Measurements from ENCODE around the gene C5orf22. TPM values are rescaled to one million over a fixed set of nuclear protein-coding genes. Genes with fewer than 3 reads are reported as not detected.

Gene C5orf22
- total RNA-seq (2016; rRNA removed; fragmentation: Illumina TruSeq; extraction: Trizol) = 21.5 and 34.6 TPM in 2 replicates
- total RNA-seq (2016; cell fraction: cytosol; rRNA removed; fragmentation: Illumina TruSeq; extraction: Trizol; ENCODE audit: low read depth) = 2.1 and 3.1 TPM in 2 replicates
- total RNA-seq (2016; cell fraction: insoluble cytoplasmic fraction; rRNA removed; fragmentation: Illumina TruSeq; extraction: Trizol) = 18.0 and 40.1 TPM in 2 replicates
- 10.5 and 10.9 TPM in 2 replicates for total RNA-seq (2016; cell fraction: membrane; rRNA removed; fragmentation: Illumina TruSeq; extraction: Trizol)
- total RNA-seq (2016; cell fraction: nucleus; rRNA removed; fragmentation: Illumina TruSeq; extraction: Trizol) = 24.8 and 25.7 TPM in 2 replicates
- polyA plus RNA-seq (2011; rRNA removed) = 11.2 and 14.0 TPM in 2 replicates
- polyA plus RNA-seq (2011; cell fraction: cytosol; rRNA removed) = 8.2 and 9.0 TPM in 2 replicates
- 4.3 and 7.3 TPM in 2 replicates for polyA plus RNA-seq (2011; cell fraction: nucleus; rRNA removed)
- 8.5 and 10.0 TPM in 2 replicates for polyA plus RNA-seq (2012)
- 2.0 TPM in 2 replicates for polyA plus RNA-seq (2016; cell fraction: cytosol; fragmentation: Illumina TruSeq; extraction: Trizol; ENCODE audit: low read depth)
- 29.8 and 31.5 TPM in 2 replicates for polyA plus RNA-seq (2016; cell fraction: insoluble cytoplasmic fraction; fragmentation: Illumina TruSeq; extraction: Trizol; ENCODE audit: low read depth)
- polyA plus RNA-seq (2016; cell fraction: membrane; fragmentation: Illumina TruSeq; extraction: Trizol; ENCODE audit: low read depth) = 6.6 and 7.0 TPM in 2 replicates
- 16.1 and 17.7 TPM in 2 replicates for polyA plus RNA-seq (2016; cell fraction: nucleus; fragmentation: Illumina TruSeq; extraction: Trizol; ENCODE audit: insufficient read depth, low read depth)
- polyA minus RNA-seq (2011; rRNA and poly(A)+ RNA removed; ENCODE audit: low replicate concordance) = 21.2 and 57.6 TPM in 2 replicates
- 10.0 and 11.9 TPM in 2 replicates for polyA minus RNA-seq (2011; cell fraction: cytosol; rRNA and poly(A)+ RNA removed)
- 16.5 and 19.3 TPM in 2 replicates for polyA minus RNA-seq (2011; cell fraction: nucleus; rRNA and poly(A)+ RNA removed)
- percentile 77 among the genes with signal in this experiment for Bru-seq, nascent RNA
- BruChase-seq, experiment 1, labeled RNA remaining after a 6-hour chase = percentile 80 among the genes with signal in this experiment
- percentile 79 among the genes with signal in this experiment for BruChase-seq, experiment 2, labeled RNA remaining after a 2-hour chase
- long read RNA-seq, experiment 1, transcript C5orf22-201 (9 exons, 3,612 nt) = major isoform, 6 of 9 reads
- long read RNA-seq, experiment 1, partial matches to known transcripts = 1 of 9 reads
- long read RNA-seq, experiment 1, other reads (novel, unspliced or antisense) = 2 of 9 reads
- long read RNA-seq, experiment 2, partial matches to known transcripts = 10 of 11 reads
- long read RNA-seq, experiment 2, other reads (novel, unspliced or antisense) = 0 of 11 reads

GRCh38 chr5:31531888-31532547 is at the start of gene C5orf22, which contains the start of gene DROSHA:
TSS of gene C5orf22 (plus strand) at chr5:31532301. CDS start at chr5:31532393, 92 bp downstream.
TSS of gene DROSHA (minus strand) at chr5:31532093. CDS start at chr5:31529059, 3,034 bp downstream.
- FAIRE-seq (peak; percentile 4), DNase-seq (ENCODE audit: low spot score) (peak; percentile 93), ATAC-seq (peak; percentile 93)
- Histone ChIP-seq H3K36me3 (replicated peaks in 1 of 2; ENCODE audit: control insufficient read depth in 1 of 2, insufficient read depth in 2 of 2, low read length in 2 of 2) (peaks cover 8 to 20% of the 10 kb centered on the region in 2 experiments), H3K9me3 (ENCODE audit: low read length) (no peaks in the 10 kb centered on the region), H3K27me3 (ENCODE audit: control insufficient read depth in 1 of 2, insufficient read depth in 2 of 2, low read length in 2 of 2) (no peaks in the 10 kb centered on the region; a peak in 1 of 5 replicates), H4K20me1 (ENCODE audit: insufficient read depth, low read length) (no peaks in the 10 kb centered on the region), H3K27ac (ENCODE audit: extremely low read length, insufficient read depth, low read length) (peak within 1 kb of the TSS; percentile 85), H3K79me2 (ENCODE audit: insufficient read depth, low read length) (peaks cover 25% of the 10 kb centered on the region), H3K4me3 (replicated peaks in 1 of 3; ENCODE audit: insufficient read depth in 1 of 3, low read depth in 2 of 3, low read length in 3 of 3) (peak within 1 kb of the TSS; percentile 63 to 82 (median 81)), H3K9ac (ENCODE audit: insufficient read depth, low read depth, low read length) (peak within 1 kb of the TSS; percentile 90), H2AFZ (ENCODE audit: low read length) (peak within 1 kb of the TSS; percentile 95), H3K4me1 (ENCODE audit: insufficient read depth, low read length) (peaks cover 36% of the 10 kb centered on the region), H3K4me2 (ENCODE audit: low read depth, low read length) (peak within 1 kb of the TSS; percentile 84)
- CTCF ChIA-PET (ENCODE audit: low intra/inter-chr PET ratio, low total read pairs) = no interaction called here
- intact Hi-C loops (cut with micrococcal nuclease; ENCODE audit: unreplicated experiment) = no loop called here
- POLR2A ChIA-PET = interaction anchor here (0.6 to 1.3 kb wide), 5 partner anchors 9 to 34 kb away, joined by 3 read pairs; no protein-coding TSS in a partner anchor
- 0% methylated on average over 41 of the region's 52 CpGs for WGBS (ENCODE audit: low lambda C conversion rate)
- in situ Hi-C loops (cut with HindIII; ENCODE audit: extremely low pct_ligation_motif_present, low pct_unique_long_range_greater_than_20kb) = no loop called here
- no TSS peak for BruUV-seq (replicated peaks)
- TF ChIP-seq TOPORS (CRISPR knock-in tag; IDR thresholded peaks at IDR 0.05) (peak; percentile 35; the same call in 1 of the 2 replicates), NFIC (IDR thresholded peaks at IDR 0.05; ENCODE audit: low read length) (no peak), RBAK (CRISPR knock-in tag; IDR thresholded peaks at IDR 0.05) (no peak), ZNF598 (CRISPR knock-in tag; IDR thresholded peaks at IDR 0.05; ENCODE audit: borderline replicate concordance) (no peak), XBP1 (CRISPR knock-in tag; IDR thresholded peaks at IDR 0.05) (no peak), ETV5 (CRISPR knock-in tag; IDR thresholded peaks at IDR 0.05; ENCODE audit: borderline replicate concordance) (peak; percentile 71; the same call in 1 of the 2 replicates), ZNF878 (CRISPR knock-in tag; IDR thresholded peaks at IDR 0.05) (0 out of 2 replicates have a peak, but pooled peaks have one; percentile 12), MXD1 (CRISPR knock-in tag; IDR thresholded peaks at IDR 0.05) (no peak; the same call in 1 of the 2 replicates), SATB2 (CRISPR knock-in tag; IDR thresholded peaks at IDR 0.05) (no peak)
- TF ChIP-seq, protein P1, sequence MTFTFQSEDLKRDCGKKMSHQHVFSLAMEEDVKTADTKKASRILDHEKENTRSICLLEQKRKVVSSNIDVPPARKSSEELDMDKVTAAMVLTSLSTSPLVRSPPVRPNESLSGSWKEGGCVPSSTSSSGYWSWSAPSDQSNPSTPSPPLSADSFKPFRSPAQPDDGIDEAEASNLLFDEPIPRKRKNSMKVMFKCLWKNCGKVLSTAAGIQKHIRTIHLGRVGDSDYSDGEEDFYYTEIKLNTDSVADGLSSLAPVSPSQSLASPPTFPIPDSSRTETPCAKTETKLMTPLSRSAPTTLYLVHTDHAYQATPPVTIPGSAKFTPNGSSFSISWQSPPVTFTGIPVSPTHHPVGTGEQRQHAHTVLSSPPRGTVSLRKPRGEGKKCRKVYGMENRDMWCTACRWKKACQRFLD (CRISPR knock-in tag; IDR thresholded peaks at IDR 0.05; ENCODE audit: borderline replicate concordance) = 0 out of 2 replicates have a peak, but pooled peaks have one; percentile 25
- TF ChIP-seq, protein P2, sequence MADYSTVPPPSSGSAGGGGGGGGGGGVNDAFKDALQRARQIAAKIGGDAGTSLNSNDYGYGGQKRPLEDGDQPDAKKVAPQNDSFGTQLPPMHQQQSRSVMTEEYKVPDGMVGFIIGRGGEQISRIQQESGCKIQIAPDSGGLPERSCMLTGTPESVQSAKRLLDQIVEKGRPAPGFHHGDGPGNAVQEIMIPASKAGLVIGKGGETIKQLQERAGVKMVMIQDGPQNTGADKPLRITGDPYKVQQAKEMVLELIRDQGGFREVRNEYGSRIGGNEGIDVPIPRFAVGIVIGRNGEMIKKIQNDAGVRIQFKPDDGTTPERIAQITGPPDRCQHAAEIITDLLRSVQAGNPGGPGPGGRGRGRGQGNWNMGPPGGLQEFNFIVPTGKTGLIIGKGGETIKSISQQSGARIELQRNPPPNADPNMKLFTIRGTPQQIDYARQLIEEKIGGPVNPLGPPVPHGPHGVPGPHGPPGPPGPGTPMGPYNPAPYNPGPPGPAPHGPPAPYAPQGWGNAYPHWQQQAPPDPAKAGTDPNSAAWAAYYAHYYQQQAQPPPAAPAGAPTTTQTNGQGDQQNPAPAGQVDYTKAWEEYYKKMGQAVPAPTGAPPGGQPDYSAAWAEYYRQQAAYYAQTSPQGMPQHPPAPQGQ (CRISPR knock-in tag; IDR thresholded peaks at IDR 0.05; ENCODE audit: borderline replicate concordance) = no peak
- TF ChIP-seq, protein P3, sequence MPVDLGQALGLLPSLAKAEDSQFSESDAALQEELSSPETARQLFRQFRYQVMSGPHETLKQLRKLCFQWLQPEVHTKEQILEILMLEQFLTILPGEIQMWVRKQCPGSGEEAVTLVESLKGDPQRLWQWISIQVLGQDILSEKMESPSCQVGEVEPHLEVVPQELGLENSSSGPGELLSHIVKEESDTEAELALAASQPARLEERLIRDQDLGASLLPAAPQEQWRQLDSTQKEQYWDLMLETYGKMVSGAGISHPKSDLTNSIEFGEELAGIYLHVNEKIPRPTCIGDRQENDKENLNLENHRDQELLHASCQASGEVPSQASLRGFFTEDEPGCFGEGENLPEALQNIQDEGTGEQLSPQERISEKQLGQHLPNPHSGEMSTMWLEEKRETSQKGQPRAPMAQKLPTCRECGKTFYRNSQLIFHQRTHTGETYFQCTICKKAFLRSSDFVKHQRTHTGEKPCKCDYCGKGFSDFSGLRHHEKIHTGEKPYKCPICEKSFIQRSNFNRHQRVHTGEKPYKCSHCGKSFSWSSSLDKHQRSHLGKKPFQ (CRISPR knock-in tag; IDR thresholded peaks at IDR 0.05; ENCODE audit: insufficient replicate concordance) = no peak
